Endothelial cell (in vitro differentiated cells): ENCODE data around the gene ACAP3. TPM values are rescaled to one million over a fixed set of nuclear protein-coding genes. Genes with fewer than 3 reads are reported as not detected.

Experiments
- DNase-seq: peaks from one replicate; pipeline ENCODE4 v3.0.0; 2021; ENCODE audit warnings: low spot score
- H3K27ac Mint-ChIP-seq: one replicate; pipeline ENCODE4 v1.8.0; 2021; ENCODE audit warnings: mixed read lengths, inconsistent platforms; ENCODE audit not compliant: unreplicated experiment
- H3K27me3 Mint-ChIP-seq: one replicate; pipeline ENCODE4 v1.8.0; 2021; ENCODE audit warnings: mild to moderate bottlenecking, moderate library complexity, mixed read lengths, inconsistent platforms; ENCODE audit not compliant: unreplicated experiment
- H3K36me3 Mint-ChIP-seq: one replicate; pipeline ENCODE4 v1.8.0; 2021; ENCODE audit warnings: mild to moderate bottlenecking, low read depth, mixed read lengths, inconsistent platforms; ENCODE audit not compliant: unreplicated experiment
- H3K4me1 Mint-ChIP-seq: one replicate; pipeline ENCODE4 v1.8.0; 2021; ENCODE audit warnings: mild to moderate bottlenecking, mixed read lengths, inconsistent platforms; ENCODE audit not compliant: unreplicated experiment
- H3K4me3 Mint-ChIP-seq: one replicate; pipeline ENCODE4 v1.8.0; 2021; ENCODE audit warnings: mild to moderate bottlenecking, mixed read lengths, inconsistent platforms; ENCODE audit not compliant: unreplicated experiment
- H3K9me3 Mint-ChIP-seq: one replicate; pipeline ENCODE4 v1.8.0; 2021; ENCODE audit warnings: mixed read lengths, inconsistent platforms; ENCODE audit not compliant: unreplicated experiment
- CTCF ChIP-seq: fragments of 200-600 bp; sonication (generic); IDR thresholded peaks from one replicate; pipeline ENCODE4 v1.5.0; 2021; ENCODE audit warnings: antibody characterized with exemption; ENCODE audit not compliant: unreplicated experiment
- total RNA-seq: library from RNA; stranded (reverse); fragmentation: NEBNext Ultra II Directional; extraction: Animal tissue kit (Norgen Biotek cat#: 25700); gene quantifications from one replicate; pipeline ENCODE4 v1.2.1, GENCODE V29; 2021; ENCODE audit not compliant: unreplicated experiment

Gene ACAP3
- total RNA-seq, 1 donor from 2014 or later = 54.0 TPM

DNA sequence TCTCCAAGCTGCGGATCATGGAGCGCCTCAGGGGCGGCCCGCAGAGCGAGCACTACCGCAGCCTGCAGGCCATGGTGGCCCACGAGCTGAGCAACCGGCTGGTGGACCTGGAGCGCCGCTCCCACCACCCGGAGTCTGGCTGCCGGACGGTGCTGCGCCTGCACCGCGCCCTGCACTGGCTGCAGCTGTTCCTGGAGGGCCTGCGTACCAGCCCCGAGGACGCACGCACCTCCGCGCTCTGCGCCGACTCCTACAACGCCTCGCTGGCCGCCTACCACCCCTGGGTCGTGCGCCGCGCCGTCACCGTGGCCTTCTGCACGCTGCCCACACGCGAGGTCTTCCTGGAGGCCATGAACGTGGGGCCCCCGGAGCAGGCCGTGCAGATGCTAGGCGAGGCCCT, 19.6 kb upstream of the ACAP3 start:
- H3K27ac Mint-ChIP-seq = no peak overlapping the region
- H3K27me3 Mint-ChIP-seq = peaks cover 20% of the 10 kb centered on the region
- no peak overlapping the region for H3K4me3 Mint-ChIP-seq
- H3K9me3 Mint-ChIP-seq = no peaks in the 10 kb centered on the region
- peaks cover 12% of the 10 kb centered on the region for H3K4me1 Mint-ChIP-seq
- DNase-seq = no peak
- TF ChIP-seq CTCF = no peak
- peaks cover 14% of the 10 kb centered on the region for H3K36me3 Mint-ChIP-seq

DNA sequence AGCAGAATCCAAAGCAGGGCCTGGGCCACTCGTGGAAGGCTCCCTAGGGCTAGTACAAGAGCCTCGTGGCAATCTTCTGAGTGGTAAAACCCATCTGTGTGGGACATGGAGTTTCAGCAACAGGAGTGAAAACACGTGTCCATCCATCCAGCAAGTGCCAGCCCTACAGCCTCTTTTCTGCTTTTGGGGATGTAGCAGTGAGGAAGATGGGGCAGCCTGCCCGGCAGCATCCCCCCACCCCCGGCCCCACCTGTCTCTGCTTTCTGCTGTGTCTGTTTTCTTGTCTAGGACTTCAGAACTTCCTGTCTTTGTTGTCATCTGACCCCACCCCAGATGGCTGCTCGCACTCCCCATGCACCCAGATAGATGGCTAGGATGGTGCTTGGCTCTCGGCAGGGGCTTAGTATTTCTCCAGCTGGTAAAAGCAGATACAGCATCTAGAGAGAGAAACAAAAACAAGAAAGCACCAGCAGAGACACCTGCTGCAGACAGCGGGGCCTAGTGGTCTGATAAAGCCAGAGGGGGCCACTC, 18.4 kb upstream of the ACAP3 start:
- H3K9me3 Mint-ChIP-seq = no peaks in the 10 kb centered on the region
- H3K27me3 Mint-ChIP-seq = peaks cover 23% of the 10 kb centered on the region
- peaks cover 16% of the 10 kb centered on the region for H3K4me1 Mint-ChIP-seq
- DNase-seq = no peak
- no peak overlapping the region for H3K27ac Mint-ChIP-seq
- peaks cover 14% of the 10 kb centered on the region for H3K36me3 Mint-ChIP-seq
- peak overlapping the region; percentile 86 for H3K4me3 Mint-ChIP-seq
- no peak for TF ChIP-seq CTCF

DNA sequence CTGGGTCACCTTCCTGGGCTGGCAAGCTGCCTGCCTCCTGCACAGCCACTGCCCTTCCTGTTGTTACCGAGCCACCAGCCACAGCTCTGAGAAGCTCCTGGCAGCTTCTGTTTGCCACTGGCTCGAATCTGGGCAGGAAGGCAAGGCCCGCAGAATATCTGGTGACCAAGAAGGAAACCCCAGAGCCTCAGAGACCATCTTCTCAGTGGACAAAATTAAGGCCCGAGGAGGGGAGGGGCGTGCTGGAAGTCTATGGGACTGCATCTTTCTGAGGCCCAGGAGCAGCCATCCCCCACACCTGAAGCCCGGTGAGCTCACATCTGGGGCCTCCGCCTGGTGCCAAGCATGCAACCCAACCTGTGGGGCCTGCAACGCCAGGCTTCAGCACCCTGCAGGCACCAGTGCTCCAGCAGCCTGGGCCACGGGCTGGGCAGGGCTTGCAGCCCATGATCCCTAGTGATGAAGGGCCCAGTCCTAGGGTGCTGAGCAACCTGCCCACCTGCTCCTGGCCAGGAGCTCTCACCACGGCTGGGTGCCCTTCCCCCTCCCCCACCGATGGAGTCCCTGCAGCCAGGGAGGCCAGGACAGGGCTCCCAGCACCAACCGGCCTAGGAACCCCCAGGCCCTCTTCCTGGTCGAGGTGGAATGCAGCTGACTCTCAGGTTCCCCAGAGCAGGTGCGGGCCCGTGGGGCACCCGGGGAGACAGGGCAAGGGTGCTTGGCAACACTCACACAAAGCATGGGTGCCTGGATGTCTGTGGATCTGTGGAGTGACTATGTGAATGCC, 17.8 kb upstream of the ACAP3 start:
- Mint-ChIP-seq H3K36me3 (peaks cover 14% of the 10 kb centered on the region), H3K27ac (no peak overlapping the region), H3K4me1 (peaks cover 16% of the 10 kb centered on the region), H3K9me3 (no peaks in the 10 kb centered on the region), H3K4me3 (peak overlapping the region; percentile 85), H3K27me3 (peaks cover 20% of the 10 kb centered on the region)
- no peak for DNase-seq
- no peak for TF ChIP-seq CTCF

DNA sequence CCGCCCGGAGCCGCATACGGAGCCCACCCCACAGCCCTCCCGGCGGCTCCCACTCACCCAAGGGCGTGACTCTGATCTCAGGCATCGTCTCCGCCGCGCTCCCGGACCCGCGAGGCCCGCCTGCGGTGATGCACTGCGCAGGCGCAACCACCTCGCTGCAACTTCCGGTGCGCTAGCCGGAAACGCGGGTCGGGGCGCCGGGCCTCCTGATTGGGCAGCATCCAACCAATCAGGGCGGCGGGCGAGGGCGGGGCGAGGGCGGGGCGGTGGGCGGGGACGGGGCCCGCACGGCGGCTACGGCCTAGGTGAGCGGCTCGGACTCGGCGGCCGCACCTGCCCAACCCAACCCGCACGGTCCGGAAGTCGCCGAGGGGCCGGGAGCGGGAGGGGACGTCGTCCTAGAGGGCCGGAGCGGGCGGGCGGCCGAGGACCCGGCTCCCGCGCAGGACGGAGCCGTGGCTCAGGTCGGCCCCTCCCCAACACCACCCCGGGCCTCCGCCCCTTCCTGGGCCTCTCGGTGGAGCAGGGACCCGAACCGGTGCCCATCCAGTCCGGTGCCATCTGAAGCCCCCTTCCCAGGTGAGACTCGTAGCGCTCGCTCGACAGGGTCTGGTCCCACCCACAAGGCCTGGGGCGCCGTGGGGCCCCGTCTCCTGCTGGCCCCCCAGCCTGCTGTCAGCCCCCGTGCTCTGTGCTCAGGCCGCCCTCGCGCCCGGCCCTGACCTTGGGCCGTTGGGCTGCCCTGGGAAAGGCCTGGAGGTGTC, 17.0 kb upstream of the ACAP3 start, which contains the start of the genes CPTP and INTS11:
CPTP (plus strand) TSS at position 279 of the 764 bp plus-strand sequence. CDS start 2,109 bp downstream, outside the sequence.
INTS11 (minus strand) TSS at position 137 of the 764 bp plus-strand sequence; CDS start at position 85, 52 bp downstream.
- Mint-ChIP-seq H3K4me3 (peak within 1 kb of the TSS; percentile 94), H3K9me3 (no peaks in the 10 kb centered on the region), H3K36me3 (peaks cover 10% of the 10 kb centered on the region), H3K4me1 (peaks cover 16% of the 10 kb centered on the region), H3K27me3 (peaks cover 17% of the 10 kb centered on the region), H3K27ac (peak within 1 kb of the TSS; percentile 72)
- peak; percentile 95 for DNase-seq
- TF ChIP-seq CTCF = no peak
